Activated CD4-positive, alpha-beta T cell treated with anti-CD3 and anti-CD28 coated beads, Interleukin-2, Interleukin-4, amounts not matched to agents 100 ng/mL and 50 ng/mL, durations not matched to agents 16 hours and 8 hours (primary cell): Measurements from ENCODE around the gene ARHGAP35.
A peak's percentile ranks its signal among the peaks of the same experiment; 100 is the strongest.
"Not testable (repeated sequence)": the region's sequence is repeated elsewhere in the genome, so short reads cannot be mapped to it uniquely, and the experiment has no call there.

Experiments used
- DNase-seq: peaks from one replicate; pipeline ENCODE4 v3.0.0-alpha.2; 2020; ENCODE audit warnings: low spot score

The ARHGAP35 gene

DNA sequence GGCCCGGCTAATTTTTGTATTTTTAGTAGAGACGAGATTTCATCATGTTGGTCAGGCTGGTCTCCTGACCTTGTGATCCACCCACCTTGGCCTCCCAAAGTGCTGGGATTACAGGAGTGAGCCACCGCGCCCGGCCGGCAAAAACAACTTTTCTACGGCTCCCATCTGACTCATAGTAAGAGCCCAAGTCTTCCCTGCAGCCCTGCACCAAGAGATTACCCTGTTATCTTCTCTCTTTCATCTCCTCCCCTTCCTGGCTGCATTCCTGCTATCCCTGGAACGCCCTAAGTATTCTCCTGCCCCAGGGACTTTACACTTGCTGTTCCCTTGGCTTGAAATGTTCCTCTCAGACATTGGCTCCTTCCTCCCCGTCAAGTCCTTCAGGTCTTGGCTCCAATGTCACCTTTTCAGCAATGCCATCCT, 16.7 kb upstream of the ARHGAP35 start:
- DNase-seq, result no peak

DNA sequence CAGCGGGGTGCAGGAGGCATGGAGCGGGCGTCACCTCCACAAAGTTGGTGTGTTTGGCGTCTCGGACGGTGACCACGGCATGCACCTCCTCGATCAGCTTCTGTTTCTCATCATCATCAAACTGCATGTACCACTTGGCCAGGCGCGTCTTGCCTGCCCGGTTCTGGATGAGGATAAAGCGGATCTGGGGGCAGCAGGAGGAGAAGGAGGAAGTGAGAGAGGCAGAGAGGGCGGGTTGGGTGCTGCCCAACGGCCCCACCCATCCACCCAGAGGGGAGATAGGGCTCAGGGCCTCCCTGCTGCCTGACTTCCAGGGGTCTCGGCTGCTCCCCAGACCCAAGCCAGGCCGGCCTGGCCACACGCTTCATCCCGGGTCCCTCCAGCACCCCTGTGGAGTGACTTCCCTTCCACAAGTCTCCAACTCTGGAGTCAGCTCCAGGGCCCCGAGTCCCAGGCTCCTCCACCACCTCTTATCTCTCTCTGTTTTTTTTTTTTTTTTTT, 14.8 kb upstream of the ARHGAP35 start:
- DNase-seq, result no peak

DNA sequence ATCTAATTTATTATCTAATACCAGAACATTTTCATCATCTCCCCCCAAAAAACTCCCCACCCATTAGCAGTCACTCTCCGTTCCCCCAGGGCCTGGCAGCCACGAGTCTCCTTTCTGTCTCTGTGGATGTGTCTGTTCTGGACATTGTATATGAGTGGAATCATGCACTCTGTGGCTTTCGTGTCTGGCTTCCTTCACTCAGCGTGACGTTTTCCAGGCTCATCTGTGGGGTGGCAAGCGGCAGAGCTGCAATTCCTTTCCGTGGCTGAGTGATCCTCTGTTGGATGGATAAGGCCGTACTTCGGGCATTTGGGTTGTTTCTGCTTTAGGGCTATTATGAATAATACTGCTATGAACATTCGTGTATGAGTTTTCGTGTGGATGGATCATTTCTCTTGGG, 13.3 kb upstream of the ARHGAP35 start:
- no peak for DNase-seq

DNA sequence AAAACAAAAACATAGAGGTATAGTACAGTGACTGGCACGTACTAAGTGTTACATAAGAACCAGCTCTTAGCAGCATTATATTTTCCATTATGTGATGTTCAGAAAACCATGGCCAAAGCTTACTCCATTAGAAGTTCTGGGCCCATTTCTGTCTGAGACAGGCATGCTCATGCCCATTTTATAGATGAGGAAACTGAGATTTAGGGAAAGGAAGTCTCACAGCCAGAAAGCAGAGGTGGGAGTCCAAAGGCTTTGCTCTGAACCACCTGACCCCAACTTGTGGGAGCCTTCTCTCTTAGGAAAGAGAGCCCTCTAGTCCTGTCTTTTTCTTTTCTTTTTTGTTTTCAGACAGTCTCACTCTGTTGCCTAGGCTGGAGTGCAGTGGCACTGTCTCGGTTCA, 12.4 kb upstream of the ARHGAP35 start:
- no peak for DNase-seq

DNA sequence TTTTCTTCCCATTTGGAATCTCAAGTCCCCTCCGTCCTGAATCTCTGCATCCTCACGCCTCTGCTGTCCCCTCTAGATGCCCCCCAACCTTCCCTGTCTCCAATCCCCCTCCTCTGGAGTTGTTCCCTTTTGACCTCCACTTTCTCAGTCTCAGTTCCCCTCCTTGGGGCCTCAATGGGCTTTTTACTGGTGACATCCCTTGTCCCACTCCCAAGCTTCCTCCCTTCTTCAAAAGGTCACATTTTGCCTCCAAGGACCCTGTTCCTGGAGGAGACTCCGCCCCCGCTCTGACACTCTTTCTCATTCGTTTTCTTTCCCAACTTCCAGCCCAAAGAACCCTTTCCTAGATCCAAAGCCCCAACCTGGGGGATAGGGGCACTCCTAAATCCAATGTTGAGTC, 11.2 kb upstream of the ARHGAP35 start:
- DNase-seq, result no peak

DNA sequence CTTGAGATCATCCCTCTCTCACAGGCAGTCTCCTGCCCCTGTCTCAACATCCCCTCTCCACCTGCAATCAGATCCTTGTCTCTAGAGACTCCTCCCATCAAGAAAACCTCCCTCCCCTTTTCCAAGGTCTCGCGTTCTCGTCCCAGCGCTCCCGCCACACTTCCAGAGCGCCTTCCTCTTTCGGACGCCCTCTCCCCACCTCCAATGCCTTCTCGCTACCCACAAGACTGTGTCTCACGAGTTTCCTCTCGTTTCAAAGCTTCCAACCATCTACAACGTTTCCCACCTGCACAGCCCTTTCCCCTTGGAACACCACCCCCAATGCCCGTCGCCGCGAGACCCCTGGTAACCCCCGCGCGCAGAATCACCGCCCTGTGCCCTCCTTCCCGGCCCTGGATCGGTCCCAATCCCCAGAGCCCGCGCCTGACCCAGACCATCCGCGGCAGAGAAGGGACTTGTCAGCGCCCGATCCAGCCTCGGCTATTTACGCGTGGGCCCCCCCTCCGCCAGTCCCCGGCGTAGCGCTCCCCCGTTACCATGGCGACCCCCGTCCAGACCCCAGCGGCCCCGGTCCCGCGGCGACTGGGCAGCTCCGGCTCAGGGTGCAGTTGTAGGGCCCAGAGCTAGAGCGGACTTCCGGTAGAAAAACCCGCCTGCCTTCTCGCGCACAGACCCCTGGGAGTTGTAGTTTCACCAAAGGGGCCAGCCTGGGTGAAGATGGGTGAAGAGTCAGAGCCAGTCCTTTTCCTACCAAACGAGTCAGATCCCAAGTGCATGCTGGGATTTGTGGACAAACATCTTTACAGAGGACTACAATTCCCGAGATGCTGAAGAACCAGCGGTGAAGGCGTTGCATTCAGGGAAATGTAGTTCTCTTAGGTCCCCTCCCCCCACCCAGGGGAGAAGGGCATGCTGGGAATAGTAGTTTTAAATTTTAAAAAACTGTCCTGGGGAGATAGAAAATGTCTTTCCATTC, 10.3 kb upstream of the ARHGAP35 start, which contains the start of gene AP2S1:
TSS of gene AP2S1 (minus strand) at position 619 of the 976 bp plus-strand sequence. CDS start at position 539, 80 bp downstream.
- DNase-seq, result peak; percentile 97

DNA sequence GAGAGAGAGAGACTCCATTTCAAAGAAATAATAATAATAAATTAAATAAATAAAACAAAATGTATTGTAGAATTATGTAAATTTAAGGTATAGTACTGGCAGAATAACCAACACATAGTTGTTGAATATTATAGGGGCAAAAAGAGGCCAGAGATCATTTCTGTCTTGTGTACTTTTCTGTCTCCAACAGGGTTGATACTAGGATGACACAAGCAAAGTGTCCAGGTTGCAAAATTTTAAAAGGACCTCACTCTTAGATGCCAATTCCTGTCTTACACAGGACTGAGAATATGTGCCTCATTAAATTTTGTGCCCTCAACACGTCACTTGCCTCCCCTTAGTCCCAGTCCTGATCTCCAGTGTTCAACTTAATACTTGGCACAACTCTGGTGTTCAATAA, 8.0 kb upstream of the ARHGAP35 start:
- no peak for DNase-seq

DNA sequence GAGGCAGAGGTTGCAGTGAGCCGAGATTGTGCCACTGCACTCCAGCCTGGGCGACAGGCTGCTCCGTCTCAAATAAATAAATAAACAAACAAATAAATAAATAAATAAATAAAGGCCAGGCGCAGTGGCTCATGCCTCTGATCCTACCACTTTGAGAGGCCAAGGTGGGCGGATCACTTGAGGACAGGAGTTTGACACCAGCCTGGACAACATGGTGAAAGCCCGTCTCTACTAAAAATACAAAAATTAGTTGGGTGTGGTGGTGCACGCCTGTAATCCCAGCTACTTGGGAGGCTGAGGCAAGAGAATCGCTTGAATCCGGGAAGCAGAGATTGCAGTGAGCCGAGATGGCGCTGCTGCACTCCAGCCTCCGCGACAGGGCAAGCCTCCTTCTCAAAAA, 6.1 kb upstream of the ARHGAP35 start:
- not testable (repeated sequence) for DNase-seq

DNA sequence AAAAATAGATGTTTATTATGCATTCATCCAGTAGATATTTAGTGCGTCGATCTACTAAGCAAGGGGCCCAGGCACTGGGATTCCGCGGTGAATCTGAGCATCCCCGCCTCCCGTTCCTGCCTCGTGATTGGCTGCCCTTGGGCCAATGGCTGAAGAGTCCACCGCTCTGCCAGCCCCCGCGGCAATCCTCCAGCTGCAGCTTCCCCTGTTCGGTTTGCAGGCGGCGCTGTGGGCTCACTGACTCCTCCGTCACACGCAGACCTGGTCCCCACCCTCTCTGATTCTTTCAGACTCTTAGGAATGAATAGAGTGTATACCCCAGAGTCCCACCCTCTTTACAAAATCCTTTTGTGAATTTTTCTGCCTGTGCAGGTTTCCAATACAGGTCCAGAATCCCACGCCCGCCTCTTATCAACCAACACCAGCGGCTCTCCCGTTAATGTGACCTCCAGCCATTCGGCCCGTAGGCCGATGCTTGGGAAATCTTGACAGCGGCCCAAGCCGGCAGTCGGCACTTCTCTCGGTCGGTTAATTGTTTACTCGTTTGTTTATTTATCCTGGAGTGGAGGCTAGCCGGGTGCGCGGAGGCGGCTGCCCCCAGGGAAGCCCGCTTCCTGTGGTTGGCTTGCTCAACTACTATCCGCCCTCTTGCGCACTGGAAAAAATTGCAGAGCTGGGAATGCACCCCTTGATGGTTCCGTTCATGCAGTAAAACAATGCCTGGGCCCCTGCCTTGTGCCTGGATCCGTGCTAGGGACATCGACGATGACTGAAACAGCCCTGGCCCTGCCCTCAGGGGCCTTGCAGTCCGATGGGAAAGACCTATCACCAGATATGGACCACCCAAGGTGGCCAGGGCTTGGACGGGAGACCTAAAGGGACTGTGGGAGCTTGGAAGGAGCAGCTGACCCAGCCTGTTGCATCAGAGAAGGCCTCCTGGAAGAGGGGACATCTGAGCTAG, 4.5 kb upstream of the ARHGAP35 start:
- DNase-seq, result peak; percentile 93

DNA sequence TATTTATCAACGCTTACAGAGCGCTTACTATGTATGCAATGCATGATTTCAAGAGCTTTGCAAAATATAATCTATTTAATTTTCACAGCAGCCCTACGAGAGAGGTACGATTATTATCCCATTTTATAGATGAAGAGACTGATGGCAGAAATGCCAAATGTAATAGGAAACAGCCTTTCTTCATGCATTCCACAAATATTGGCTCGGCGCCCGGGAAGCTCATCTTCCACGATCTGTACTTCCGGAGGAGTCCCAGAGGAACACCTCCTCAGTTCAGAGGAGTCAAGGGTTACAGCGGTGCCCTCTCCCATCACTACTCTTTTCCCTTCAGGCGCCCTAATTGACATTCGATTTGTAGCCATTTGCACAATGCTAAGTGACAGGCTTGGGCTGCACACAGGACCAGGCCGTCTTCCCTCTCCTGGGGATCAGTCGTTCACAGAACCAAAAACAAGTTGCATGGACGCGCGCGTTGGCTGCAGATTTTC, 1.1 kb upstream of the ARHGAP35 start:
- no peak for DNase-seq

DNA sequence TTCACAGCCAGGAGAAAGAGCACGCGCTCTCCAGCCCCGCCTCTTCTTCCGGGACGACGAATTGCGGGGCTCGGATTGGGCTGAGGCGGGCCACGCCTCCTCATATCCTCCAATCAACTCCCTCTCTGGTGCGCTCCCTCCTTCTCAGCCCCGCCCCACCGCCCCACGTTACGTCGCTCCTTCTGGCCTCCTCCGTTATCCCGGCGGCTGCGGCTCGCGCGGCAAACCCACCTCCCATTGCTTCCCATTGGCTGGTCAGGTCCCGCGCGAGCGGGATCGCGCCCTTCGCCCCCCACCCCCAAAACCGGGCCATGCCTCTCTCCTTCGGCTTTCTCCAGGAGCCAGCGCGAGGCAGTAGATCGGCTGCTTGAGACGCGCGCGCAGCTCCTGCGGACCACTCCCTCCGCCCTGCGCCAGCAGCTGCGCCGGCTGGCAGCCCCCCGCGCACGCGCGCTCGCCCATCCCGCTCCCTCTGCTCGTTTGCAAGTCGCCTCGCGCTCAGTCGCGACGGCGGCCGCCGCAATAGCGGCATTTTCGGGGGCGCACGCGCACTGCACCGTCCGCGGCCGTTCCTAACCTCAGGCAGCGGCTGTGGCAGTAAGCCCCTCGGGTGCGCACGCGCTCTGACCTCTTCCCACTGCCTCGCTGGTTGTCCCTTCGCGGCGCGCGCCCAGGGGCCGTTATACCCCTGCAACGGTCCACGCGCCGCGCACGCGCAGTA, 512 bp upstream of the ARHGAP35 start:
- DNase-seq, result peak; percentile 98

DNA sequence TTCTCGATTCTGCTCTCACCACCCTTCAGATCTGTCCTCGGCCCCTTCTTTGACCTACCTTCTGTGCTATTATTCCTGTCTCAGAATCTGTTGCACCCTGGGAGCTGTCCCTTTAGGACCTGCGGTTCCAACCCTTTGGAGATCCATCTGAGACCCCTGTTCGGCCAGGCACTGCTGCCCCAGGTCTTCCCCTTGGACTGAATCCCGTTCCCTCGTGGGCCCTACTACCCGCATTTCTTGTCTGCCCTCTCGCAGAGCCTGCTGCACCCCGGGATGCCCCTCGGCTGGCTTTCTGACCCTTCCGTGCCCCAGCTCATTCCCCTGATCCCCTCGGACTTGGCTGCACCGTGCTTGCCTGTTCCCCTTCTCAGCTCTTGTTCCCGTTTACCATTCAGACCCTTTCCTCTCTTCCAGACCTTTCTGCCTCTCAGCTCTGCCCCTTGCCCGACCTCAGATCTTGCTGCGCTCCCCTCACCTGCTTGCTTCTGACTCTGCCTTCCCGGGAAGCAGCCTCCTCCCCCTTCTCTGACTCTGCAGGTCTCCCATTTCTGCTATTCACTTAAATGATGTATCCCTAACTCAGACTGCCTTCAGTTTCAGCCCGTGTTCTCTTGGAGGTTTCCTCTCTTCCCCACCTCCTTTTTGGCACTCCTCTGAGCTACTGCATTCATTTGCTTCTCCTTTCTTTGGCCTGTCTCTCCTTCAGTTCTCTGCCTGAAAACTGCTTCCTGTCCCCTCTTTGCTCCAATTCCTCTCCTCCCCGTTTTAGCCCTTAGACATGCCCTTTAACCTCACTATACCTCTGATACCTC, 1.1 kb downstream of the ARHGAP35 start:
- no peak for DNase-seq

DNA sequence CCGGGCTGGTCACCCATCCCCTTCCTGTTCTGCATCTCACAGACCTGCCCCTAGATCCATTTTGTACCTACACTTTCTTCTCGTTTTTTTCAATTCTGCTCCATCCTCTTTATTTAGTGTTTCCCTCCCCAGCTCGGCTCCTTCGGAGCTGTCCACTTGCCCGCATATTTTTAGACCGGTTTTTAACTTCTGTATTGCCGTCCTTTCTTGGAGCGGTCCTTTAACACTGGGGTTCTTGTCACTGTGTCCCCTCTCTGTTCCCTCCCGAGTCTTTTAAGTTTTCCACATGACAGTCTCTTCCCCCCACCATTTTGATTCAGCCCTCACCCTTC, 1.7 kb downstream of the ARHGAP35 start:
- DNase-seq, result no peak

DNA sequence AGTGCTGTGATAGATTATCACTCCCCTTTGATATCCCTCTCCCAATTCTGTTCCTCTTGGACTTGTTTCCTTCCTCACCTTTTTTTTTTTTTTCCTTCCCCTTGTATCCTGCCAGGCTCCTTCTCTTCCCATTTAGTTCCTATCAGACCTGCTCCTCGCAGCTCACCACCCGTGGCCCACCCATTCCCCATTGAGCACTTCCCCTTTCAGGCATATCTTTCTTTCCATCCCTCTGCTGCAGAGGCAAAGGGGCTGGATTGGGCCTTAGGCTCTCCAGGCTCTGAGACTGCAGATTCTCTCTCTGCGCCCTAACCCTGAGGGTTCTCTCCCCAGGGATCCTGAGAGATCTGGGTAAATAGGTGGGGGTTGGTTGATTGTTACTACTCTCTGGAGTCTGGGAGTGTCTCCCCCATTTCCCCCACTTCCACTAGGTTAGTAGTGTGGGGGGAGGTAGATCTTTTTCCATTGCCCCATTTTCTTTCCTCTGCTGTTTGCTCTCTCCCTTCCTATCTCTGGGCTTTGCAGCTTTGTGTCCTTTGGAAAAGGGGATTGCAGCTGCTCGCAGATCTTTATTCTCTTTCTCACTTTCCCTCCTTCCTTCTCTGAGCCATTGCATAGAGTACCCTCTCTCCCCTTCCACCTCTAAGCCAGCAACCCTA, 2.3 kb downstream of the ARHGAP35 start:
- DNase-seq, result no peak

DNA sequence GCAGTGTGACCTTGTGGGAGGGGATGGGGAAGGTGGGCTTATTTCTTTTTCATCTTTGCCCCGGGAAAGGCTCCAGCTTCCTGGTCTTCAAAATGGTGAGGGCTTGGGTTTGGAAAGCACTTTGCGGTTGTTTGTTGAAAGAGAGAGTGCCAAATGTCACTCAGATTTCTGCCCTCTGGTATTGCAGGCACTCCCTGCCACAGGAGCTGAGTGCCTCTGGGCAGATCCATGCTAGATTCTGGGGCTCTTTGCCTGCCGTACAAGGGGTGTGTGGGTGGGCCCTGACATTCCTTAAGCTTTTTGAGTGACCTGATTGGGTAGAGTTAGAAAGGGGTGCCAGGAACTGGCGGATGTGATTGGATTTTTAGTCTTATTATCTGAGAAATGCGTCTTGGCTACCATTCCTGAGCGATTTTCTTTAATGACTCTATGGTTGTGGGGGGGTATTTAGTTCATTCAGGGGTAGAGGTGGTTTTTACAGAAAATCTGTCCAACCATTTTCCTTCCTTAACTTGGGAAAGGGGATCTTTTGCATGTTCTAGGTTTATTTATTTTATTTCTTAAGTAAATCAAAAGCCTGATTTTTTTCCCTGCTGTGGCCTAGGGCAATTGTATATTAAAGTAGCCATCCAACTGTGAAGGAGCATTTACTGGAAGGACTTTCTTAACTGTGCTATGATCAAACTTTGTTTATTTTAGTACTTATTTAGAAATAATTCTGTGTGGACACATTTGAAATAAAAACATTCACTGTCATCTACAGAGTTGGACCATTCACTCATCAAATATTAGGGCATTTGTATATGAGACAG, 3.2 kb downstream of the ARHGAP35 start:
- DNase-seq, result no peak

DNA sequence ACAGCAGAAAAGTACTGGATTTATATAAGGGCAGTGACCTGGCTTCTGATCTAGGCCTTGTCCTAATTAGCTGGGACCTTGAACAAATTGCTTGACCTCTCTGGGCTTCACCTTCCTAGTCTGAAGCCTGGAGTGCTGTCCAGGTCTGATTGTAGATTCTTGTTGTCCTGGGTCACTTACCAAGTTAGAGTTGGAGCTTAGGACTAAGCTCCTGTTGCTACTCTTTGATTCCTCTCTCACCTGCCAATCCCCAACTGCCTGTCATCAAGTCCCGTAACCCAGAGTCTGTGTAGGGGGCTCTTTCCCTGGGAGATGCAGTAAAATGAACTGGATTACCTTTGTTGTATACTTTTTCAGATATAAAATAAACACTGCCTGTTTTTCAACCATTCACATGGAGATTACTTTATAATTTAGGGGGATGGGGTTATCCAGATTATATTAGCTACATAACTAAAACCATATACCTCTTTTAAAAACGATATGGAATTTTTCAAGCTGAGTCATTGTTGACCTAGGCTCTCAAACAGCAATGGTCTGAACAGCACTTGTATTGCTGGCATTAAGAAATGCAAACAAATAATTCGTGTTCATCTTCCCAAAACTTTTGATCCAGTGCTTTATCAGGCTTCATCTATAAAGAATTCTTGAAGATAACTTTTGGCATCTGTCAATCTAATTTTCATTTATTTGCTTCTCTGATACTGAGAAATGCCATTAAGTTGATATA, 5.8 kb downstream of the ARHGAP35 start:
- DNase-seq, result no peak

DNA sequence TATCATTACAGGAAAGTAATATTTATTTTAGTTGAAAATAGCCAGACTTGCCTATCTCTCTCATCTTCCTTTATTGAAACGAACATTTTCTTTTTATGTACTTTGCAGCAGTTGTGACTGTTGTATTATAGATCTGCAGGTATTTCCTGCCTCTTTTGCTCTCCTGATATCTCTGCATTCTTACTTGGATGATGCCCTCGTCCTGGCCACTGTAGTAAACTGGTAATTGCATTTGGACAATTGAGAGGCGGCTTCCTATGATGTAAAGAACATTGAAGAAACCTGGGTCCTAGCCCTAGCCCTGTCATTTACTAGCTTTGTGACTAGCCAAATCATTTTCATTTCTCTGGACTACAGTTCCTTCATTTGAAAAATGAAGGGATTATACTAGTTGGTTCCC, 6.4 kb downstream of the ARHGAP35 start:
- DNase-seq, result no peak

DNA sequence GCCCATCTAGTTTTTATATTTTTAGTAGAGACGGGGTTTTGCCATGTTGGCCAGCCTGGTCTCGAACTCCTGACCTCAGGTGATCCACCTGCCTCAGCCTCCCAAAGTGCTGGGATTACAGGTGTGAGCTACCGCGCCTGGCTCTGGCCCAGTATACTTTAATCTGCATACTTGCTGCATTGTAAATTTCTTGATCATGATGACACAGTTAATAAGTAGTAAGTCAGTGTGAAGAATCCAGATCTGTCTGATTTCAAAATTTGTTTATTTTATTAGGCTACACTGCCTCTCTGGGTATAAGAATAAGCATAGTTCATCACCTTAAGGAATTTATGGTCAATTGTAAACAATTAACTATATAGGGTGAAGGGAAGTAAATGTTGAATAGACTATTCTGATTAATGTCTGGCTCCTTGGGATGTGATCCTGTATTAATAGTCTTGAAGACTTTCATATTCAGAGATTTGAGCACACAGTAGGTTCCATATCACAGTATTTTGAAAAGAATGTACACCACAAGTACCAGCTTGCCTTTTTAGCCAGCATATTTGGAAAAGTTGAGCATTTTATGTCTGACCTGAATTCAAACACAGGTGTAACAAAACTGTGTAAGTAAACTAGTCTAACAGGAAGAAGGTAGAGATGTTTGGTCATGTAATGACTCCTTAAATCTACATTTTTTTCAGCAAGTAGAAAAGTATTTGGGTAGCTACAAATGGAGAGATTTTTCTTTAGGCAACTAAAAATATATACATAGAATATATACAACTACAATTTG, 7.4 kb downstream of the ARHGAP35 start:
- DNase-seq, result no peak
